Testis (tissue), 3 donors: ENCODE results near the gene SLC2A1. TPM values are rescaled to one million over a fixed set of nuclear protein-coding genes. Genes with fewer than 3 reads are reported as not detected.

Experiments
- DNase-seq: peaks from one replicate; pipeline ENCODE4 v3.0.0-alpha.2; 2019
- H3K27ac ChIP-seq, 2 donors: fragments of 200-600 bp; sonication (generic); one replicate each; pipeline ENCODE4 v1.5.1; 2019
- H3K27me3 ChIP-seq: fragments of 200-600 bp; sonication (generic); one replicate; pipeline ENCODE4 v1.5.1; 2019
- H3K36me3 ChIP-seq: fragments of 200-600 bp; sonication (generic); one replicate; pipeline ENCODE4 v1.5.1; 2017; ENCODE audit warnings: low read depth; ENCODE audit errors: missing control alignments
- H3K4me1 ChIP-seq: fragments of 200-600 bp; sonication (generic); one replicate; pipeline ENCODE4 v1.5.1; 2019
- H3K4me3 ChIP-seq, 2 donors: fragments of 200-600 bp; sonication (generic); one replicate each; pipeline ENCODE4 v1.5.1; 2017 to 2019
- H3K9me3 ChIP-seq: fragments of 200-600 bp; sonication (generic); one replicate; pipeline ENCODE4 v1.5.1; 2017
- POLR2A ChIP-seq: fragments of 450-650 bp; IDR thresholded peaks from one replicate; pipeline ENCODE4 v1.6.1; 2017; ENCODE audit warnings: antibody characterized with exemption, mild to moderate bottlenecking, moderate library complexity
- WGBS, 2 donors: methylation state at CpG; one replicate each; pipeline ENCODE4 v1.1.5; 2018; 5-methylcytosine and 5-hydroxymethylcytosine counted together
- intact Hi-C: fragments of 100-400 bp; cut with DNase I; formaldehyde crosslinking; loops from one replicate; pipeline ENCODE4 v1.15.1; 2023; ENCODE audit warnings: low total_unique reads
- polyA plus RNA-seq: library from polyadenylated mRNA; stranded (reverse); fragments of 350-450 nt; fragmentation: Illumina TruSeq; extraction: RNeasy Lipid Tissue Mini Kit (QIAGEN cat#74804); gene quantifications from one replicate; pipeline ENCODE4 v1.2.3, GENCODE V29; 2014; ENCODE audit warnings: low read depth, low replicate concordance; ENCODE audit not compliant: insufficient read depth
- total RNA-seq, 2 donors: library from RNA; depleted of rRNA; stranded (reverse); fragments of >200 nt; gene quantifications; one replicate each; pipeline ENCODE4 v1.2.3, GENCODE V29; 2016
- TF ChIP-seq, protein P1 (sequence below), 3 experiments: fragments of 450-650 bp in 2 of 3; fragments of 200-600 bp in 1 of 3; sonication (generic) in 1 of 3; IDR thresholded peaks; one replicate each; pipeline ENCODE4 v1.5.1; 2016 to 2019; ENCODE audit warnings: antibody characterized with exemption in 3 of 3, mild to moderate bottlenecking in 2 of 3, moderate library complexity in 1 of 3

SLC2A1 gene
- total and polyA plus RNA-seq, 3 donors from 2014 or later: 19.4 to 38.3 (median 36.9) TPM

DNA sequence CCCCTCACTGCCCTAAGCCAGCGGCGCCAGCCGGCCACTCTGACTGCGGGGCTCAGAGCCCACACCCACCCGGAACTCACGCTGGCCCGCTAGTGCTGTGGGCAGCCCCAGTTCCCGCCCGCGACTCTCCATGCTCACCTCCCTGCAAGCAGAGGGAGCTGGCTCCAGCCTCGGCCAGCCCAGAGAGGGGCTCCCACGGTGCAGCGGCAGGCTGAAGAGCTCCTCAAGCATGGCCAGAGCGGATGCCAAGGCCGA lies 41.5 kb downstream of the SLC2A1 start:
- no peaks in the 10 kb centered on the region for H3K36me3 ChIP-seq
- H3K9me3 ChIP-seq: no peaks in the 10 kb centered on the region
- no peaks in the 10 kb centered on the region for H3K27me3 ChIP-seq
- H3K4me3 ChIP-seq: no peak overlapping the region
- intact Hi-C loops: no loop called here
- H3K27ac ChIP-seq: no peak overlapping the region
- TF ChIP-seq POLR2A: no peak
- TF ChIP-seq, protein P1, sequence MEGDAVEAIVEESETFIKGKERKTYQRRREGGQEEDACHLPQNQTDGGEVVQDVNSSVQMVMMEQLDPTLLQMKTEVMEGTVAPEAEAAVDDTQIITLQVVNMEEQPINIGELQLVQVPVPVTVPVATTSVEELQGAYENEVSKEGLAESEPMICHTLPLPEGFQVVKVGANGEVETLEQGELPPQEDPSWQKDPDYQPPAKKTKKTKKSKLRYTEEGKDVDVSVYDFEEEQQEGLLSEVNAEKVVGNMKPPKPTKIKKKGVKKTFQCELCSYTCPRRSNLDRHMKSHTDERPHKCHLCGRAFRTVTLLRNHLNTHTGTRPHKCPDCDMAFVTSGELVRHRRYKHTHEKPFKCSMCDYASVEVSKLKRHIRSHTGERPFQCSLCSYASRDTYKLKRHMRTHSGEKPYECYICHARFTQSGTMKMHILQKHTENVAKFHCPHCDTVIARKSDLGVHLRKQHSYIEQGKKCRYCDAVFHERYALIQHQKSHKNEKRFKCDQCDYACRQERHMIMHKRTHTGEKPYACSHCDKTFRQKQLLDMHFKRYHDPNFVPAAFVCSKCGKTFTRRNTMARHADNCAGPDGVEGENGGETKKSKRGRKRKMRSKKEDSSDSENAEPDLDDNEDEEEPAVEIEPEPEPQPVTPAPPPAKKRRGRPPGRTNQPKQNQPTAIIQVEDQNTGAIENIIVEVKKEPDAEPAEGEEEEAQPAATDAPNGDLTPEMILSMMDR (IDR thresholded peaks at IDR 0.05): no peak
- no peak for DNase-seq
- 89 to 94% methylated on average over 2 to 15 of the region's 15 CpGs for WGBS, 2 donors
- no peaks in the 10 kb centered on the region for H3K4me1 ChIP-seq

- H3K9me3 ChIP-seq: no peaks in the 10 kb centered on the region
- intact Hi-C loops: no loop called here
- H3K4me1 ChIP-seq: no peaks in the 10 kb centered on the region
- no peak for TF ChIP-seq POLR2A
- H3K27me3 ChIP-seq: no peaks in the 10 kb centered on the region
- no peak overlapping the region for H3K27ac ChIP-seq
- WGBS, 2 donors: 74 to 77% methylated on average over 3 of the region's 3 CpGs
- no peak for DNase-seq
- no peak overlapping the region for H3K4me3 ChIP-seq
- H3K36me3 ChIP-seq: no peaks in the 10 kb centered on the region
Observed at GRCh38 chr1:42915456-42915855, 43.2 kb downstream of the SLC2A1 start.

GRCh38 chr1:42914092-42914627 lies 44.5 kb downstream of the SLC2A1 start:
- Histone ChIP-seq H3K9me3 (no peaks in the 10 kb centered on the region), H3K4me3 (no peak overlapping the region), H3K36me3 (no peaks in the 10 kb centered on the region), H3K27me3 (no peaks in the 10 kb centered on the region), H3K27ac (no peak overlapping the region), H3K4me1 (no peaks in the 10 kb centered on the region)
- intact Hi-C loops: no loop called here
- no peak for DNase-seq
- TF ChIP-seq, protein P1 (IDR thresholded peaks at IDR 0.05): no peak
- TF ChIP-seq POLR2A: no peak
- 46 to 64% methylated on average over 2 of the region's 2 CpGs for WGBS, 2 donors

DNA sequence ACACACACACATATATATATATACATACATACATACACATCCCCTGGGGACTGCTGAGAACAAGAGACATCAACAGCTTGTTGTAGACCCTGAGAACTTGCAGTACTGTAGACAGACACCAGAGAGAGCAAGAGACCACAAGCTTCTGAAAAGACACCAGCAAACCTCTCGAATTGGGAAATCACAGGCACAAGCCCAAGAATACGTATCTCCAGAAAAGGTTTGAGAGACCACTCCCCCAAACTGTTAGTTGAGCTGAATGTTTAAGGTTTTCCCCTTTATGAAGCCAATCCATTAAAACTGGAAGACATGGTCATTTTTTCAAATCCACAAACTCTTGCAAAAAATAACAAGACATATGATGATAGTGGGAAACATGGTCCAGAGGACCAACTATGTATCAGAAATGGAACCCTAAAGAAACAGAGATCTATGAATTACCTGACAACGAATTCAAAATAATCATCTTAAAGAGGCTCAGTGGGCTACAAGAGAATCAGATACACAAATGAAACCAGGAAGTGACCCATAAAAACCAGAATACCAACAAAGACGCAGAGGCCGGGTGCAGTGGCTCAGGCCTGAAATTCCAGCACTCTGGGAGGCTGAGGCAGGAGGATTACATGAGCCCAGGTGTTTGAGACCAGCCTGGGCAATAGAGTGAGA lies 45.1 kb downstream of the SLC2A1 start:
- H3K4me3 ChIP-seq: no peak overlapping the region
- 38 to 41% methylated on average over 5 of the region's 5 CpGs for WGBS, 2 donors
- intact Hi-C loops: no loop called here
- no peaks in the 10 kb centered on the region for H3K9me3 ChIP-seq
- H3K36me3 ChIP-seq: no peaks in the 10 kb centered on the region
- no peak overlapping the region for H3K27ac ChIP-seq
- peak; percentile 60 for DNase-seq
- TF ChIP-seq POLR2A: no peak
- TF ChIP-seq, protein P1 (IDR thresholded peaks at IDR 0.05): peak; percentile 66 to 84 (median 67)
- H3K4me1 ChIP-seq: no peaks in the 10 kb centered on the region
- H3K27me3 ChIP-seq: no peaks in the 10 kb centered on the region

GRCh38 chr1:42910985-42911384 lies 47.7 kb downstream of the SLC2A1 start:
- TF ChIP-seq, protein P1 (IDR thresholded peaks at IDR 0.05): no peak
- no peak for DNase-seq
- intact Hi-C loops: no loop called here
- Histone ChIP-seq H3K27me3 (no peaks in the 10 kb centered on the region), H3K27ac (no peak overlapping the region), H3K4me3 (no peak overlapping the region), H3K4me1 (no peaks in the 10 kb centered on the region), H3K9me3 (no peaks in the 10 kb centered on the region), H3K36me3 (no peaks in the 10 kb centered on the region)
